ENCODE measurements around the gene OPA1.

OPA1 gene

GRCh38 chr3:193660171-193660570 lies 67.2 kb downstream of the OPA1 start:
- H3K4me3 ChIP-seq (replicated peaks; ENCODE audit: low read depth, low read length): no peak overlapping the region
- no peak for DNase-seq (ENCODE audit: extremely low read depth, insufficient read length)
- TF ChIP-seq CTCF (IDR thresholded peaks at IDR 0.05; ENCODE audit: insufficient read depth, low read length, poor library complexity, severe bottlenecking): no peak
- peaks cover 5% of the 10 kb centered on the region for H3K36me3 ChIP-seq (ENCODE audit: control insufficient read depth, insufficient read depth, low read length)
- no peaks in the 10 kb centered on the region for H3K27me3 ChIP-seq (replicated peaks; ENCODE audit: control insufficient read depth, insufficient read depth, low read length)

- H3K36me3 ChIP-seq (ENCODE audit: control insufficient read depth, insufficient read depth, low read length): peaks cover 4% of the 10 kb centered on the region
- TF ChIP-seq CTCF (IDR thresholded peaks at IDR 0.05; ENCODE audit: insufficient read depth, low read length, poor library complexity, severe bottlenecking): no peak
- no peaks in the 10 kb centered on the region for H3K27me3 ChIP-seq (replicated peaks; ENCODE audit: control insufficient read depth, insufficient read depth, low read length)
- DNase-seq (ENCODE audit: extremely low read depth, insufficient read length): no peak
- no peak overlapping the region for H3K4me3 ChIP-seq (replicated peaks; ENCODE audit: low read depth, low read length)
These were observed 67.8 kb downstream of the OPA1 start for GRCh38 chr3:193660698-193661411.

GRCh38 chr3:193662757-193663322 lies 69.8 kb downstream of the OPA1 start:
- Histone ChIP-seq H3K27me3 (replicated peaks; ENCODE audit: control insufficient read depth, insufficient read depth, low read length) (no peaks in the 10 kb centered on the region), H3K36me3 (ENCODE audit: control insufficient read depth, insufficient read depth, low read length) (peaks cover 1% of the 10 kb centered on the region; the same call in 1 of the 2 replicates), H3K4me3 (replicated peaks; ENCODE audit: low read depth, low read length) (no peak overlapping the region)
- no peak for TF ChIP-seq CTCF (IDR thresholded peaks at IDR 0.05; ENCODE audit: insufficient read depth, low read length, poor library complexity, severe bottlenecking)
- no peak for DNase-seq (ENCODE audit: extremely low read depth, insufficient read length)

- TF ChIP-seq CTCF (IDR thresholded peaks at IDR 0.05; ENCODE audit: insufficient read depth, low read length, poor library complexity, severe bottlenecking): peak; percentile 26
- Histone ChIP-seq H3K4me3 (replicated peaks; ENCODE audit: low read depth, low read length) (no peak overlapping the region), H3K27me3 (replicated peaks; ENCODE audit: control insufficient read depth, insufficient read depth, low read length) (no peaks in the 10 kb centered on the region), H3K36me3 (ENCODE audit: control insufficient read depth, insufficient read depth, low read length) (peaks cover 5% of the 10 kb centered on the region)
- DNase-seq (ENCODE audit: extremely low read depth, insufficient read length): no peak
These were observed 72.5 kb downstream of the OPA1 start for GRCh38 chr3:193665370-193665989.

- no peak for DNase-seq (ENCODE audit: extremely low read depth, insufficient read length)
- H3K4me3 ChIP-seq (replicated peaks; ENCODE audit: low read depth, low read length): no peak overlapping the region
- no peaks in the 10 kb centered on the region; the same call in none of the 2 replicates for H3K36me3 ChIP-seq (ENCODE audit: control insufficient read depth, insufficient read depth, low read length)
- TF ChIP-seq CTCF (IDR thresholded peaks at IDR 0.05; ENCODE audit: insufficient read depth, low read length, poor library complexity, severe bottlenecking): no peak
- H3K27me3 ChIP-seq (replicated peaks; ENCODE audit: control insufficient read depth, insufficient read depth, low read length): no peaks in the 10 kb centered on the region
These were observed 80.8 kb downstream of the OPA1 start for GRCh38 chr3:193673845-193674244.

All from GM06990 (cell line).